ENCODE data around the gene DOCK3. TPM values are rescaled to one million over a fixed set of nuclear protein-coding genes. Genes with fewer than 3 reads are reported as not detected.
"Not testable (repeated sequence)": the region's sequence is repeated elsewhere in the genome, so short reads cannot be mapped to it uniquely, and the experiment has no call there.

Gene DOCK3
- total RNA-seq, 1 donor from 2014 or later, result 21.0 TPM

DNA sequence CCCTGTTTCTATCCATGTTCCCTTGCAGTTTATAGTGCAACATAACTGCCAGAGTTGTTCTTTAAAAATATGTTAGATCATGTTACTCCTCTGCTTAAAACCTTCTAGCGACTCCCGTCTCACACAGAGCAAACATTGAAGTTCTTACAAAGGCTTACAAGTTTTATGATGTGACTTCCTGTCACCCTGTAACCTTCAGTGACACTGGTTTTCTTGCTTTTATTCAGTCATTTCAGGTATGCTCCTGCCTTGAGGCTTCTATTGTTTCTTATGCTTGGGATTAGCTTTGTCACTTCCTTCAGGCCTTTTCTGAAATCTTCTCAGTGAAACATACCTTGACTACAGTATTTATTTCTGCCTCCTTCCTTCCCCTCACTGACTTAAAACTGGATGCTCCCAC lies 252.1 kb downstream of the DOCK3 start:
- TF ChIP-seq, protein P1, sequence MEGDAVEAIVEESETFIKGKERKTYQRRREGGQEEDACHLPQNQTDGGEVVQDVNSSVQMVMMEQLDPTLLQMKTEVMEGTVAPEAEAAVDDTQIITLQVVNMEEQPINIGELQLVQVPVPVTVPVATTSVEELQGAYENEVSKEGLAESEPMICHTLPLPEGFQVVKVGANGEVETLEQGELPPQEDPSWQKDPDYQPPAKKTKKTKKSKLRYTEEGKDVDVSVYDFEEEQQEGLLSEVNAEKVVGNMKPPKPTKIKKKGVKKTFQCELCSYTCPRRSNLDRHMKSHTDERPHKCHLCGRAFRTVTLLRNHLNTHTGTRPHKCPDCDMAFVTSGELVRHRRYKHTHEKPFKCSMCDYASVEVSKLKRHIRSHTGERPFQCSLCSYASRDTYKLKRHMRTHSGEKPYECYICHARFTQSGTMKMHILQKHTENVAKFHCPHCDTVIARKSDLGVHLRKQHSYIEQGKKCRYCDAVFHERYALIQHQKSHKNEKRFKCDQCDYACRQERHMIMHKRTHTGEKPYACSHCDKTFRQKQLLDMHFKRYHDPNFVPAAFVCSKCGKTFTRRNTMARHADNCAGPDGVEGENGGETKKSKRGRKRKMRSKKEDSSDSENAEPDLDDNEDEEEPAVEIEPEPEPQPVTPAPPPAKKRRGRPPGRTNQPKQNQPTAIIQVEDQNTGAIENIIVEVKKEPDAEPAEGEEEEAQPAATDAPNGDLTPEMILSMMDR (IDR thresholded peaks at IDR 0.05; ENCODE audit: unreplicated experiment), result no peak
- no peak for DNase-seq (ENCODE audit: low spot score in 2 of 2, unreplicated experiment in 2 of 2)
- Mint-ChIP-seq H3K36me3 (peaks cover 6% of the 10 kb centered on the region), H3K9me3 (peaks cover 7% of the 10 kb centered on the region), H3K4me1 (peaks cover 7% of the 10 kb centered on the region), H3K27ac (peak overlapping the region; percentile 7), H3K27me3 (ENCODE audit: low read depth) (no peaks in the 10 kb centered on the region), H3K4me3 (no peak overlapping the region)

DNA sequence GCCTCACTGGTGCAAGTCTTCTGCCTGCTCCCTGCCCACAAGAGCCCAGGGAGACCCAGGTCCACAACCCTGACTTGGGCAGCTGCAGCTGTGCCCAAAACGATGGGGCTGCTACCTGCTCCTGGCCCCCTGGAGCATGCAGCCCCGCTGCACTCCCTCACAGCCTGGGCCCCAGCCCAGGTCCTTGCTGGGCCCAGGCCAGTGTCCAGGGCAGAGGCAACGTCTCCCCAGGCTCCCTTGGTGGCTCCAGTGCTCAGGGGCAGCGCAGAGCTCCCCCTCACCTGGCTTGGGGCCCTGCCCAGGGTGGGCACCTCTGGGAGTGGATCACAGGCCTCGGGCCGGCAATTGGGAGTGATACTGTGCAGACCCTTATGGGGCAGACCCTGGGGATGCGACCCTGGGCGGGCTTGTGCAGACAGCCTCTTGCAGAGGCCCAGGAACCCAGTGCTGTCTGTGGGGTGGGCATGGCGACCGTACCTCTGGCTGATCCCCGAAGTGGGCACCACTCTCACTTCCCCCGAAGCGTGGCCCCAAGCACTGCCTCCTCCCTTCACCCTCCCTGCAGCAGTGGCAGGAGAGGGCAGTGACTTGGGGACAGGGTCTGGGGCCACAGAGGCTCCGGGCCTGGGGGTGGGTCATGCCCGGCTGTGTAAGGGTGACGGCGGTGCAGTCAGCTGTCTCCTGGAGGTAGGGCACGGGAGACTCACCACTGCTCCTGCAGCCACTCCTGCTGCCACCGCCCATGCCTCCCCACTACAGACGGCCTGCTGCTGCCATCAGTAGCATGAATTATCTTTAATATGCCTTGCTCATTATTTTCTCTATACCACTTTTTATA lies 255.9 kb downstream of the DOCK3 start:
- Mint-ChIP-seq H3K4me3 (no peak overlapping the region), H3K36me3 (peaks cover 21% of the 10 kb centered on the region), H3K27ac (no peak overlapping the region), H3K4me1 (peaks cover 7% of the 10 kb centered on the region), H3K9me3 (peaks cover 24% of the 10 kb centered on the region), H3K27me3 (ENCODE audit: low read depth) (no peaks in the 10 kb centered on the region)
- TF ChIP-seq, protein P1 (IDR thresholded peaks at IDR 0.05; ENCODE audit: unreplicated experiment), result no peak
- DNase-seq (ENCODE audit: low spot score in 2 of 2, unreplicated experiment in 2 of 2), result no peak

DNA sequence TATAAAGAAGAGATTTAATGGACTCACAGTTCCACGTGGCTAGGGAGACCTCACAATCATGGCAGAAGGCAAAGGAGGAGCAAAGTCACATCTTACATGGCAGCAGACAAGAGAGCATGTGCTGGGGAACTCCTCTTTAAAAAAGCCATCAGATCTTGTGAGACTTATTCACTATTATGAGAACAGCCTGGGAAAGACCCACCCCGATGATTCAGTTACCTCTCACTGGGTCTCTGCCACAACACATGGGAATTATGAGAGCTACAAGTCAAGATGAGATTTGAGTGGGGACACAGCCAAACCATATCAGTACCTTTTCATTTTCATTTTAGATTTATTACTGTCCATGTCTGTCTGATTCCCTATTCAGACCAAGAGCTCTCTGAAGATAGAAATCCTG lies 258.2 kb downstream of the DOCK3 start:
- H3K9me3 Mint-ChIP-seq, result peaks cover 34% of the 10 kb centered on the region
- not testable (repeated sequence) for H3K4me1 Mint-ChIP-seq; H3K27ac Mint-ChIP-seq; H3K27me3 Mint-ChIP-seq (ENCODE audit: low read depth); DNase-seq (ENCODE audit: low spot score in 2 of 2, unreplicated experiment in 2 of 2); H3K4me3 Mint-ChIP-seq
- H3K36me3 Mint-ChIP-seq, result peaks cover 31% of the 10 kb centered on the region

DNA sequence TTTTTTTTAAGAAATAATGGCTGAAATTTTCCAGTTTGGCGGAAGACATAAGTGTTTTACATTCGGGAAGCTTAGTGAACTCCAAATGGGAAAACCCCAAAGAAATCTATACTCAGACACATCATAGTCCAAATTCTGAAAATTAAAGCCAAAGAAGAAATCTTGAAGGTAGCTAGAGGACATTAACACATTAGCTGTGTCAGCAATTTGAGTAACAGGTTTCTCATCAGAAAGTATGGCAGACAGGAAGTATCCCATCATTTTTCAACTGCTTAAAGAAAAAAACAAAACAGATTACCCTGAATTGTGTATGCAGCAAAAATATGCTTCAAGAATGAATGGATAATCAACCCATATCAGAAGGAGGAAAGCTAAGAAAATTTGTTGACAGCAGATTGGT lies 261.7 kb downstream of the DOCK3 start:
- H3K27ac Mint-ChIP-seq, result no peak overlapping the region
- TF ChIP-seq, protein P1 (IDR thresholded peaks at IDR 0.05; ENCODE audit: unreplicated experiment), result no peak
- DNase-seq (ENCODE audit: low spot score in 2 of 2, unreplicated experiment in 2 of 2), result no peak
- H3K36me3 Mint-ChIP-seq, result peaks cover 31% of the 10 kb centered on the region
- H3K4me1 Mint-ChIP-seq, result no peaks in the 10 kb centered on the region
- H3K4me3 Mint-ChIP-seq, result no peak overlapping the region
- H3K9me3 Mint-ChIP-seq, result peaks cover 34% of the 10 kb centered on the region
- no peaks in the 10 kb centered on the region for H3K27me3 Mint-ChIP-seq (ENCODE audit: low read depth)

DNA sequence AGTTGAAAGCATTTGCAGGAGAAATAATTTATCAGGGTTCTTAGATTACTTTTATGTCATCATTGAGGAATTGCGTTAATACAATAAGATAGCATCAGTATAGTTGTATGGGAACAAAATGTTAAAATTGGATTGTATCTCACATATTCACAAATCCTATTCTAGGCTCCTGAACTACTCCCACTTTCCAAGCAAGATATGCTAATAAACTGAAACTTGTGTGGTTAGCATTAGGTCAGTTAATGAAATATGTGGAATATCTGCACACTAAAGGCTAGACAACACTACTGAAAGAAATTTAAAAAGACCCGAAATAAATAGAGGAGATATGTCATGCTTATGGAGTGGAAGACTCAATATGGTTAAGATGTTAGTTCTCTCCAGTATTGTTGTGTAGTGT lies 272.7 kb downstream of the DOCK3 start:
- no peak overlapping the region for H3K4me3 Mint-ChIP-seq
- TF ChIP-seq, protein P1 (IDR thresholded peaks at IDR 0.05; ENCODE audit: unreplicated experiment), result no peak
- DNase-seq (ENCODE audit: low spot score in 2 of 2, unreplicated experiment in 2 of 2), result no peak

DNA sequence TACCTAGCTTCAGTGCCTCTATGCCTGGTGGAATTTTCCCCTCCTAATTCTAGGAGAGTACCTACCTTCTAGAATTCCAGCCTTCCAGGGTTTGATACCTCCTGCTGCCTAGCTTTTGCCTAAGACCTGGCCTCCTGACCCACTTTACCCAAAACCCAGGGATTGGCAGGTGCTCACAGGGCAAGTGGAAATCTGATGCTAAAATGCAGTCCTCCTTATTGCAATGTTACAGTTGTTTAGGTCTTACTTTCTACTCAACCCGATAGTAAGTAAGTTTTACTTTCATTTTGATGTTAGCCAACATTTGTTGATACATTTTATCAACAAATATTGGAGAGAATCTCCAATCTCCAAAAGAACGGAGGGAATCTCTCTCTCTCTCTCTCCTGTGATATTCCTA lies 275.9 kb downstream of the DOCK3 start:
- Mint-ChIP-seq H3K27me3 (ENCODE audit: low read depth) (no peaks in the 10 kb centered on the region), H3K36me3 (peaks cover 2% of the 10 kb centered on the region), H3K4me1 (no peaks in the 10 kb centered on the region), H3K4me3 (no peak overlapping the region), H3K9me3 (peaks cover 9% of the 10 kb centered on the region), H3K27ac (no peak overlapping the region)
- TF ChIP-seq, protein P1 (IDR thresholded peaks at IDR 0.05; ENCODE audit: unreplicated experiment), result no peak
- no peak for DNase-seq (ENCODE audit: low spot score in 2 of 2, unreplicated experiment in 2 of 2)

More for the DNA sequence above, 272.7 kb downstream of the DOCK3 start:
- no peaks in the 10 kb centered on the region for H3K4me1 Mint-ChIP-seq
- H3K9me3 Mint-ChIP-seq, result peaks cover 9% of the 10 kb centered on the region
- peaks cover 2% of the 10 kb centered on the region for H3K36me3 Mint-ChIP-seq
- H3K27me3 Mint-ChIP-seq (ENCODE audit: low read depth), result no peaks in the 10 kb centered on the region
- H3K27ac Mint-ChIP-seq, result no peak overlapping the region

All from mesothelial cell of epicardium (in vitro differentiated cells).